22Rv1 (cell line): ENCODE results near the gene TFF2.

Experiments used
- H3K27ac ChIP-seq: fragments of 450-650 bp; 2 replicates; pipeline ENCODE4 v1.5.1; 2017
- CTCF ChIP-seq: fragments of 450-650 bp; IDR thresholded peaks from 2 replicates; pipeline ENCODE4 v1.5.1; 2017; ENCODE audit warnings: mild to moderate bottlenecking
- ZFX ChIP-seq: fragments of 450-650 bp; IDR thresholded peaks from 2 replicates; pipeline ENCODE4 v1.6.1; 2017; ENCODE audit warnings: antibody characterized with exemption, borderline replicate concordance

TFF2 gene

GRCh38 chr21:42373196-42373907 lies 22.6 kb upstream of the TFF2 start:
- H3K27ac ChIP-seq: no peak overlapping the region
- TF ChIP-seq CTCF: no peak
- TF ChIP-seq ZFX: no peak

- TF ChIP-seq ZFX: no peak
- no peak for TF ChIP-seq CTCF
- no peak overlapping the region for H3K27ac ChIP-seq
Measured at GRCh38 chr21:42370894-42371654, 20.3 kb upstream of the TFF2 start.

GRCh38 chr21:42369821-42370220 lies 19.0 kb upstream of the TFF2 start:
- H3K27ac ChIP-seq: no peak overlapping the region
- TF ChIP-seq CTCF: no peak
- TF ChIP-seq ZFX: no peak

- no peak overlapping the region for H3K27ac ChIP-seq
- TF ChIP-seq CTCF (no peak), ZFX (no peak)
Measured at GRCh38 chr21:42367367-42368165, 16.8 kb upstream of the TFF2 start.

GRCh38 chr21:42366292-42367010 lies 15.7 kb upstream of the TFF2 start, which contains the start of gene TFF1:
TFF1 (minus strand) TSS chr21:42366535; CDS start chr21:42366495, 40 bp downstream.
- no peak within 1 kb of the TSS for H3K27ac ChIP-seq
- TF ChIP-seq CTCF: no peak
- no peak for TF ChIP-seq ZFX

GRCh38 chr21:42365770-42366169 lies 15.0 kb upstream of the TFF2 start:
- no peak for TF ChIP-seq CTCF
- no peak for TF ChIP-seq ZFX
- no peak overlapping the region for H3K27ac ChIP-seq
